Cardiac muscle cell (in vitro differentiated cells and primary cell): ENCODE measurements around the gene ATF2. TPM values are rescaled to one million over a fixed set of nuclear protein-coding genes. Genes with fewer than 3 reads are reported as not detected.

Source experiments
- DNase-seq, 2 donors: peaks; one replicate each; pipeline versions ENCODE4 v3.0.0 to v3.0.0-alpha.2; 2010 to 2017; ENCODE audit warnings: low read depth in 1 of 2, low spot score in 1 of 2
- H3K27ac ChIP-seq: fragments of 200-600 bp; sonication (generic); 2 replicates; pipeline ENCODE4 v1.5.1; 2016
- H3K27me3 ChIP-seq: fragments of 200-600 bp; sonication (generic); 2 replicates; pipeline ENCODE4 v1.6.0; 2016; ENCODE audit warnings: control low read depth
- H3K36me3 ChIP-seq: fragments of 200-600 bp; sonication (generic); 2 replicates; pipeline ENCODE4 v1.5.1; 2016; ENCODE audit warnings: control low read depth
- H3K4me1 ChIP-seq: fragments of 200-600 bp; sonication (generic); 2 replicates; pipeline ENCODE4 v1.8.1; 2017; ENCODE audit warnings: low read depth, mild to moderate bottlenecking, mixed run types
- H3K4me3 ChIP-seq: fragments of 200-600 bp; sonication (generic); 2 replicates; pipeline ENCODE4 v1.5.1; 2016; ENCODE audit warnings: mild to moderate bottlenecking
- H3K9me3 ChIP-seq: fragments of 200-600 bp; sonication (generic); 2 replicates; pipeline ENCODE4 v1.5.1; 2017; ENCODE audit warnings: low read depth, mild to moderate bottlenecking, control low read depth
- polyA plus RNA-seq: library from polyadenylated mRNA; unstranded; fragments of >200 nt; fragmentation: Nextera tagmentation; extraction: Ambion mirVana; gene quantifications from 2 replicates; pipeline ENCODE4 v1.2.1, GENCODE V29; 2016
- total RNA-seq: library from RNA; depleted of rRNA; stranded (reverse); fragments of >200 nt; gene quantifications from 2 replicates; pipeline ENCODE4 v1.2.3, GENCODE V29; 2016
- TF ChIP-seq, protein P1 (sequence below): IDR thresholded peaks from 2 replicates; pipeline ENCODE4 v1.5.1; 2012; ENCODE audit warnings: low read depth, mild to moderate bottlenecking, low read length

Gene ATF2
- total and polyA plus RNA-seq, 2 experiments from 2014 or later: 25.7 to 40.9 TPM

DNA sequence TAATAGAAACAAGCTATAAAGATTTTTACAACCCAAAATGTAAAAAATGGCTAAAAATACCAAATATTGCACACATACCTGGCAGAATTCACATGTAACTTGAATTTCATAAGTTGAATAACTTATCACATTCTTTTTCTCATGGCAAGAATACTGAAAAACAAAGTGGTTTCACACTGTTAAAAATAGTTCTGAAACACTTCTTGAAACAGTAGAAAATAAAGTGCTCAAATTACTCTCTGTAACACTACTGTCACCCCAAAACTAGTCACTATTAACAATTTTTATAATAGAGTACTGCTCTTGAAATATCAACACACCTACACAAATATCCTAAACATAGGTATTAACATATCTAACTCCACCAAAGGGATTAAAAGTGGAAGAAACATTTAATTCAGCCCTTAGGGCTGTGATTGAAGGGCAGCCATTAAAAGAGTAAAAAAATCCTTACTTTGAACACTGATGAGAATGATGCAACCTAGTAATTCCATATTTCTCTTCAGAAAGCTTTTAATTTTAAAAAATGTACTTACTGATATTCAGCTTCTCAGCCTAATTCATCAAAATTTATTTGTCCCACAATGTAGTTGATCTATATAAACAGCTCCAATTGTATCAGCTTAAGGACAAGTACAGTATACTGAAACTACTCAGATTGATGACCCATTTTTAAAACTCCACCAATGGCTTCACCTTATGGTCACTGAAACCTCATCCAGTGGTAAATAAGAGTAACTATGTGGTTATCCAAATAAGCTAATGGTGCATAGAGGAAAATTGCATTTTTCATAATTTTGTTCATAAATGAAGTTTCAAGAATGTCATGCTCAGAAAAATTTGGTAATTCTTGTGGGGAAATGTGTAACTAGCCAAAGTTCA, 31.4 kb downstream of the ATF2 start:
- Histone ChIP-seq H3K36me3 (peaks cover 12% of the 10 kb centered on the region), H3K27ac (peak overlapping the region; percentile 6), H3K4me1 (peaks cover 8% of the 10 kb centered on the region), H3K9me3 (no peaks in the 10 kb centered on the region), H3K27me3 (no peaks in the 10 kb centered on the region), H3K4me3 (no peak overlapping the region)
- TF ChIP-seq, protein P1, sequence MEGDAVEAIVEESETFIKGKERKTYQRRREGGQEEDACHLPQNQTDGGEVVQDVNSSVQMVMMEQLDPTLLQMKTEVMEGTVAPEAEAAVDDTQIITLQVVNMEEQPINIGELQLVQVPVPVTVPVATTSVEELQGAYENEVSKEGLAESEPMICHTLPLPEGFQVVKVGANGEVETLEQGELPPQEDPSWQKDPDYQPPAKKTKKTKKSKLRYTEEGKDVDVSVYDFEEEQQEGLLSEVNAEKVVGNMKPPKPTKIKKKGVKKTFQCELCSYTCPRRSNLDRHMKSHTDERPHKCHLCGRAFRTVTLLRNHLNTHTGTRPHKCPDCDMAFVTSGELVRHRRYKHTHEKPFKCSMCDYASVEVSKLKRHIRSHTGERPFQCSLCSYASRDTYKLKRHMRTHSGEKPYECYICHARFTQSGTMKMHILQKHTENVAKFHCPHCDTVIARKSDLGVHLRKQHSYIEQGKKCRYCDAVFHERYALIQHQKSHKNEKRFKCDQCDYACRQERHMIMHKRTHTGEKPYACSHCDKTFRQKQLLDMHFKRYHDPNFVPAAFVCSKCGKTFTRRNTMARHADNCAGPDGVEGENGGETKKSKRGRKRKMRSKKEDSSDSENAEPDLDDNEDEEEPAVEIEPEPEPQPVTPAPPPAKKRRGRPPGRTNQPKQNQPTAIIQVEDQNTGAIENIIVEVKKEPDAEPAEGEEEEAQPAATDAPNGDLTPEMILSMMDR: no peak
- no peak for DNase-seq

DNA sequence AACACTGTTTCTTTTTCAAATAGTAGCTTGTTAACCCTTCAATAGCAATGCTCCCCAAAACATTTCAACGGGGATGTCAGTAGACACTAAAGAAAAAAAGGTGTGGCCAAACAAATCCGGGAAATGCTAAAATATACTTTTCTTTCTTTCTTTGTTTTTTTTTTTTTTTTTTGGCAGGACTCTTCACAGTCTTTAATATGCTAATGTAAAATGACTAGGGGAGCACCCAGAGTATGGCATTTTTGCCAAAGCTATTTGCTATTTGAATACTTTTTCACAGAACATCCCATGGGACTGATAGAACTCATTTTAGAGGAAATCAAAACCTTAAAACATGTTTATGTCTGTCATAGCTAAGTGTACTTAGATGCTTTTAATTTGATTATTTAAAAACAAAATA, 32.1 kb downstream of the ATF2 start:
- Histone ChIP-seq H3K27me3 (no peaks in the 10 kb centered on the region), H3K4me1 (peaks cover 15% of the 10 kb centered on the region), H3K4me3 (no peak overlapping the region), H3K27ac (peak overlapping the region; percentile 6), H3K9me3 (no peaks in the 10 kb centered on the region), H3K36me3 (peaks cover 12% of the 10 kb centered on the region)
- TF ChIP-seq, protein P1: no peak
- no peak for DNase-seq

DNA sequence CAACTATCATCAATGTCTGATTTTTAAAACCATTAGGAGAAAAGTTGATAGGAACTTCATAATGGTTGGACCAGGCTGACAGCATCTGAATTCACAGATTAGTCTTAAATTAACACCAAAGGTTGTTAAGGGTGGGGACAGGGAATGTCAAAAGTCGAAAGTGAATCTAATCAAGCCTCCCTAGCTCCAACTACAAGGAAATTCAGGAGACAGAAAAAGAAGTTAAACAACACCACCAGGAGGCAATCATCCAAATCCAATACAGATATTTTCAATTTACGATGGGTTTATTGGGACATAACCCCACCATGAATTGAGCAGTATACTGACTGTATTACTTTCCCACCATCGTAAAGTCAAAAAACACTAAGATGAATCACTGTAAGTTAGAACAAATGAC, 32.8 kb downstream of the ATF2 start:
- TF ChIP-seq, protein P1: no peak
- Histone ChIP-seq H3K27me3 (no peaks in the 10 kb centered on the region), H3K4me3 (no peak overlapping the region), H3K9me3 (no peaks in the 10 kb centered on the region), H3K27ac (no peak overlapping the region), H3K36me3 (peaks cover 12% of the 10 kb centered on the region), H3K4me1 (peaks cover 15% of the 10 kb centered on the region)
- DNase-seq: no peak

DNA sequence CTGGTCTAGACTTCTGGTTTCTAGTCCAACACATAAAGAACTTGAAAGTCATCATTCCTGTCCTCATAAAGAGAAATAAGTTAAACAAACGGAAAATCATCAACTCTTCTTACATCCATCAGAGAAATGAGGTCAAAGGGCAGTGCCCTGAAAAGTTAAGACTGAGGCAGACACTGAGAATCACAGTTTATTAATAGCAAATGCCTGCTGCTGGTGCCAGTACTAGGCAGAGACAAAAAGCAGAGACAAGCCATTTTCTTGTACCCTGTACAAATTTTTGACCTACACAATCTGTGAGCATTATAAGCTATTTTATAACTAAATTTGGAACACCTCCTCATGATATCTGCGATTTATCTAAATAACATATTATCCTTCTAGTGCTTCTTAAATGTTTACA, 36.8 kb downstream of the ATF2 start:
- no peaks in the 10 kb centered on the region for H3K27me3 ChIP-seq
- H3K36me3 ChIP-seq: peaks cover 31% of the 10 kb centered on the region
- no peak for DNase-seq
- H3K9me3 ChIP-seq: no peaks in the 10 kb centered on the region
- TF ChIP-seq, protein P1: no peak
- peaks cover 22% of the 10 kb centered on the region for H3K4me1 ChIP-seq
- H3K4me3 ChIP-seq: no peak overlapping the region
- H3K27ac ChIP-seq: peak overlapping the region; percentile 68

DNA sequence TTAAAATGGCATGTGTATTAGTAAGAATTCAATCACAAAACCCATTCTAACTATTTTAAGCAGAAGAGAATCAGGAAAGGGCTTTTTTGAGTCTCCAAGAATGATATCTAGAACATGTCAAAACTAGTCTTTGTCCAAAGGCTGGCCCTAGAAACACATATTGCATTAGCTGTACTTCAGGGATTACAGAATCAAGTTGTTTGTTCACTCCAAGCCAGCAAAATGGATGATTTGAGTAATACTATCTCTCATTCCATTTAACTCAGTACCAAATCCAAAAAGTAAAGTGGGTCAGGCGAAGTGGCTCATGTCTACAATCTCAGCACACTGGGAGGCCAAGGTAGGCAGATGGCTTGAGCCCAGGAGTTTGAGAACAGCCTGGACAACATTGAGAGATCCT, 41.3 kb downstream of the ATF2 start:
- no peaks in the 10 kb centered on the region for H3K27me3 ChIP-seq
- no peak overlapping the region for H3K4me3 ChIP-seq
- H3K27ac ChIP-seq: peak overlapping the region; percentile 63
- TF ChIP-seq, protein P1: no peak
- peaks cover 19% of the 10 kb centered on the region for H3K36me3 ChIP-seq
- peak in 1 of 2 donors; percentile 3 for DNase-seq
- peaks cover 15% of the 10 kb centered on the region for H3K4me1 ChIP-seq
- no peaks in the 10 kb centered on the region for H3K9me3 ChIP-seq
